ENCODE results near the gene SLC6A14. TPM values are rescaled to one million over a fixed set of nuclear protein-coding genes. Genes with fewer than 3 reads are reported as not detected.
A peak's percentile ranks its signal among the peaks of the same experiment; 100 is the strongest.

The SLC6A14 gene
- total and polyA plus RNA-seq, 4 donors, result 26.5 to 103 (median 32.4) TPM

GRCh38 chrX:116427978-116428377, 8.4 kb upstream of the SLC6A14 start:
- peaks cover 0 to 15% (median 0%) of the 10 kb centered on the region in 3 donors for H3K27me3 ChIP-seq (ENCODE audit: control insufficient read depth in 3 of 3, insufficient read depth in 3 of 3, low read length in 2 of 3)
- H3K27ac ChIP-seq (ENCODE audit: low read depth in 1 of 2, low read length in 1 of 2), result no peak overlapping the region
- DNase-seq, result no peak
- no peaks in the 10 kb centered on the region for H3K4me1 ChIP-seq (ENCODE audit: control insufficient read depth in 5 of 5, insufficient read depth in 5 of 5, low read length in 5 of 5)
- 85 to 91% methylated on average over 3 of the region's 3 CpGs for WGBS, 2 donors
- no peak overlapping the region for H3K4me3 ChIP-seq
- no peak overlapping the region for H3K9ac ChIP-seq (ENCODE audit: insufficient read depth in 1 of 2, low read length in 2 of 2)
- no peaks in the 10 kb centered on the region for H3K36me3 ChIP-seq (ENCODE audit: control insufficient read depth in 4 of 4, insufficient read depth in 4 of 4, low read length in 4 of 4)
- no peaks in the 10 kb centered on the region for H3K9me3 ChIP-seq (ENCODE audit: control insufficient read depth in 4 of 4, insufficient read depth in 3 of 4, low read length in 3 of 4)
- TF ChIP-seq CTCF (IDR thresholded peaks at IDR 0.05; ENCODE audit: control extremely low read depth, extremely low read depth), result no peak
- no peak for ATAC-seq (ENCODE audit: insufficient read depth, low FRiP score)

- peak overlapping the region in 1 of 2 donors; percentile 70 for H3K27ac ChIP-seq (ENCODE audit: low read depth in 1 of 2, low read length in 1 of 2)
- H3K36me3 ChIP-seq (ENCODE audit: control insufficient read depth in 4 of 4, insufficient read depth in 4 of 4, low read length in 4 of 4), result no peaks in the 10 kb centered on the region
- H3K27me3 ChIP-seq (ENCODE audit: control insufficient read depth in 3 of 3, insufficient read depth in 3 of 3, low read length in 2 of 3), result peaks cover 0 to 32% (median 3%) of the 10 kb centered on the region in 3 donors
- DNase-seq, result no peak
- no peaks in the 10 kb centered on the region for H3K4me1 ChIP-seq (ENCODE audit: control insufficient read depth in 5 of 5, insufficient read depth in 5 of 5, low read length in 5 of 5)
- no peak for ATAC-seq (ENCODE audit: insufficient read depth, low FRiP score)
- no peaks in the 10 kb centered on the region for H3K9me3 ChIP-seq (ENCODE audit: control insufficient read depth in 4 of 4, insufficient read depth in 3 of 4, low read length in 3 of 4)
- H3K4me3 ChIP-seq, result no peak overlapping the region
- TF ChIP-seq CTCF (IDR thresholded peaks at IDR 0.05; ENCODE audit: control extremely low read depth, extremely low read depth), result no peak
- H3K9ac ChIP-seq (ENCODE audit: insufficient read depth in 1 of 2, low read length in 2 of 2), result no peak overlapping the region
Observed at GRCh38 chrX:116435597-116435996, 809 bp upstream of the SLC6A14 start.

- Histone ChIP-seq H3K27me3 (ENCODE audit: control insufficient read depth in 3 of 3, insufficient read depth in 3 of 3, low read length in 2 of 3) (peaks cover 0 to 8% (median 0%) of the 10 kb centered on the region in 3 donors), H3K9me3 (ENCODE audit: control insufficient read depth in 4 of 4, insufficient read depth in 3 of 4, low read length in 3 of 4) (no peaks in the 10 kb centered on the region)
- WGBS, 2 donors, result 60 to 73% methylated on average over 2 of the region's 2 CpGs
Observed at GRCh38 chrX:116449156-116449555, 12.8 kb downstream of the SLC6A14 start.

More at GRCh38 chrX:116449156-116449555, 12.8 kb downstream of the SLC6A14 start:
- ATAC-seq (ENCODE audit: insufficient read depth, low FRiP score) (no peak), DNase-seq (no peak)
- Histone ChIP-seq H3K9ac (ENCODE audit: insufficient read depth in 1 of 2, low read length in 2 of 2) (no peak overlapping the region), H3K4me3 (no peak overlapping the region), H3K36me3 (ENCODE audit: control insufficient read depth in 4 of 4, insufficient read depth in 4 of 4, low read length in 4 of 4) (no peaks in the 10 kb centered on the region), H3K27ac (ENCODE audit: low read depth in 1 of 2, low read length in 1 of 2) (no peak overlapping the region), H3K4me1 (ENCODE audit: control insufficient read depth in 5 of 5, insufficient read depth in 5 of 5, low read length in 5 of 5) (no peaks in the 10 kb centered on the region)
- no peak for TF ChIP-seq CTCF (IDR thresholded peaks at IDR 0.05; ENCODE audit: control extremely low read depth, extremely low read depth)

Data from lung (tissue), 12 donors.